NCI-H2107 (cell line): ENCODE measurements around the gene VSIG10.

ENCODE experiments used
- DNase-seq: peaks from one replicate; lab custom pipeline; 2025; lab: John Stamatoyannopoulos, UW

VSIG10 gene

GRCh38 chr12:118060301-118061010 lies 43.4 kb downstream of the VSIG10 start:
- DNase-seq: no peak

- DNase-seq: no peak
Observed at GRCh38 chr12:118059341-118060191, 44.2 kb downstream of the VSIG10 start.

- DNase-seq: no peak
Observed at GRCh38 chr12:118058881-118059280, 44.9 kb downstream of the VSIG10 start.

GRCh38 chr12:118058227-118058626 lies 45.6 kb downstream of the VSIG10 start:
- DNase-seq: no peak

- DNase-seq: no peak
Observed at GRCh38 chr12:118055865-118056773, 47.7 kb downstream of the VSIG10 start.

GRCh38 chr12:118055144-118055557 lies 48.7 kb downstream of the VSIG10 start:
- DNase-seq: peak; percentile 24

GRCh38 chr12:118053071-118053985 lies 50.5 kb downstream of the VSIG10 start:
- DNase-seq: no peak

GRCh38 chr12:118052324-118053070 lies 51.3 kb downstream of the VSIG10 start:
- no peak for DNase-seq

GRCh38 chr12:118050972-118051910 lies 52.6 kb downstream of the VSIG10 start:
- no peak for DNase-seq

GRCh38 chr12:118046430-118046829 lies 57.4 kb downstream of the VSIG10 start:
- no peak for DNase-seq

GRCh38 chr12:118044577-118044976 lies 59.2 kb downstream of the VSIG10 start:
- no peak for DNase-seq

GRCh38 chr12:118044075-118044474 lies 59.7 kb downstream of the VSIG10 start:
- DNase-seq: no peak

- no peak for DNase-seq
Observed at GRCh38 chr12:118042091-118042490, 61.7 kb downstream of the VSIG10 start.

GRCh38 chr12:118038137-118038536 lies 65.7 kb downstream of the VSIG10 start:
- DNase-seq: peak; percentile 71

- DNase-seq: no peak
Observed at GRCh38 chr12:118036672-118037411, 67.0 kb downstream of the VSIG10 start.

- no peak for DNase-seq
Observed at GRCh38 chr12:118035190-118036041, 68.4 kb downstream of the VSIG10 start.

GRCh38 chr12:118034429-118035189 lies 69.2 kb downstream of the VSIG10 start:
- peak; percentile 43 for DNase-seq
